Measurements from ENCODE around the gene SRI.
"Not testable (repeated sequence)": the region's sequence is repeated elsewhere in the genome, so short reads cannot be mapped to it uniquely, and the experiment has no call there.

SRI gene

DNA sequence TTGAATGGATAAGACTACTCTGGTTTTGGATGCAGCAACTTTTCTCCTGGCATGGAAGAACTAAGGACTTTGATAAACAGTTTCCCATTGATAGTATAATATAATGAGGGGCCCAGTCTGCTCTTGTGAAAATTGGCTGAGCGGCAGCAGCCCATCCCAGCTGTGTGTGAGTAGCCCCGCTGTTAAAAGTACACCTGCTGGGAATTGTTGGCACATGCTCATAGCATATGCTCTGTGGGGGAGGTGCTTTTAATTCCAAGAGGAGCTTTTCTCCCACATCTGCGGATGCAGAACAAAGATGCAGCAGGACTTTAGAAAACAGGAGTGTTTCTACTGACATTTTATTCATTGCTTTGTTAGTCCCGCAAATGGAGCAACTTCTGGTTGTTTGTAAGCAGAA is 19.0 kb downstream of the SRI start:
- DNase-seq (ENCODE audit: low read depth in 1 of 2, low spot score in 1 of 2): no peak
- TF ChIP-seq JUND (IDR thresholded peaks at IDR 0.05; ENCODE audit: low read depth): no peak
- in situ Hi-C loops (cut with HindIII; ENCODE audit: low pct_unique_long_range_greater_than_20kb, low sequenced_read_pairs): no loop called here

DNA sequence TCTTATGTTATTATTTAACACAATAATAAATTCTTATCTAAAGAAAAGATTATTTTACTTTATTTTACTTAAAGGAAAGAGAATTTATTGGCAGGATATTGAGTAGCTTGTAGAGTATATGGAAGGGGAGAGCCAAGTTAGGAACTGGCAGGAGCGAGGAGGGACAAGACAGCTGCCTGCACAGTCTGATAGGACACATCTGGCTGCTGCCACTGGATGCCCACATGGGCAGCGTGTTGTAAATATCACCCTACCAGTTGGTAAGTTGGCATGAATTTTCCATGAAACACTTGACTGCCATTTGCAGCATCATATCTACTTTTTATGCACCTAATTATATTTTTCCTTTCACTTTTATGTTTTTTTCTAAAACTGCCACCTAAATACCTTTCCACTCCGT is 19.6 kb downstream of the SRI start:
- in situ Hi-C loops (cut with HindIII; ENCODE audit: low pct_unique_long_range_greater_than_20kb, low sequenced_read_pairs): no loop called here
- DNase-seq (ENCODE audit: low read depth in 1 of 2, low spot score in 1 of 2): no peak
- TF ChIP-seq JUND (IDR thresholded peaks at IDR 0.05; ENCODE audit: low read depth): no peak

DNA sequence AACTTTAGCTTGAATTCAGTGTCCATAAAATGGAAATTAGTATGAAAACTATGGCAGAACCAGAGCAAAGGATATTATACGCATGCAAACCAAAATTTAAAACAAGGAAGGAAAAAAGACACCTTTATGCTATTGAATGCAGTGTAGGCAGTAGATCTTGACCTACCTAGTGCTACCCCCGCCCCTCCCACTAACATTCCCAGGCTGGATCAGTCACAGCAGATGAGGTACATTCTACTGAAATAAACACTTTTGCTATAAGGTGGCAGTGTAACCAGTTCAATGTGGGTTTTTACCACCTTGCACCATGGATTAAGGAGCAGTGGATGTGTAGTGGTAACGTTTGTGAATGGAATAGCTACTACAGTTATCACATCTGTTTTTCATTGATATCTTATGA is 27.9 kb downstream of the SRI start:
- in situ Hi-C loops (cut with HindIII; ENCODE audit: low pct_unique_long_range_greater_than_20kb, low sequenced_read_pairs): no loop called here
- no peak for TF ChIP-seq JUND (IDR thresholded peaks at IDR 0.05; ENCODE audit: low read depth)
- no peak for DNase-seq (ENCODE audit: low read depth in 1 of 2, low spot score in 1 of 2)

DNA sequence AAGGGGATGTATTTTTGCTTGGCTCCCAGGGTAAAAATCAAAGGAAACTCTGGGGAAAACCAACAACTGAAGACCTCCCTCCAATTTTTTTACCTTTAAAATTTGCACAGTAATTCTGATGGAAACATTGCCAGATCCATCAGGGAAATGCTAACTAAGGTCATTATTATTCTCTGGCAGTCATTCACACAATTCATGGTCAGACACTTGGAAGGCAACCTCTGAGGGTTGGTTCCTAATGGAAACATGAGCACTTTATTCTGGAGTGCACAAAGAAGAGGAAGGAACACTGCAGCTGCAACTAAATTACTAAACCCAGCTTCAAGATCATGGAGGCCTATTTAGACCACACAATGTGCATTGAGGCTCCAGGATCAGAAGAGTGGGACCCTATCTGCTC is 34.2 kb downstream of the SRI start:
- in situ Hi-C loops (cut with HindIII; ENCODE audit: low pct_unique_long_range_greater_than_20kb, low sequenced_read_pairs): no loop called here
- no peak for TF ChIP-seq JUND (IDR thresholded peaks at IDR 0.05; ENCODE audit: low read depth)
- no peak for DNase-seq (ENCODE audit: low read depth in 1 of 2, low spot score in 1 of 2)

DNA sequence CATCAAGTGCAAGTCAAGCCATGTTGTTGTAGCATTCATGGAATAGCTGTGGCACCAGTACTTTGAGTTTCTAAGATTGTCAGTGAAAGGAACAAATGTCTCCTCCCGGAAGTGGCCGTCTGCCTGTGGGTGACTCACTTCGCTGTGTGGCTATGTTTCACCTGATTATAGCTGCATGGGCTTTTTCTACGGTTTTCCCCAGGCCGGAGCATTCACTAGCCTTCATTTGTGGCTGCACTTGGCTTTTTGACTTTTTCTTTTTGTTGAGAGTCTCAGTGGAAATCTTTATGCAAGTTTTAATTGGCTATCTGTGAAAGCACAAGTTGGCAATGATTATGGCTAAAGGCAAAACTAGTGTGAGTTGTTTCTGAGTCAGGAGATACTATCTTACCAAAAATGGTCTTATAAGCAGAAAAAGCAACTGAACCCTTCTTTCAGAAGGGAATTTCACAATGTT is 35.0 kb downstream of the SRI start:
- in situ Hi-C loops (cut with HindIII; ENCODE audit: low pct_unique_long_range_greater_than_20kb, low sequenced_read_pairs): no loop called here
- no peak for TF ChIP-seq JUND (IDR thresholded peaks at IDR 0.05; ENCODE audit: low read depth)
- DNase-seq (ENCODE audit: low read depth in 1 of 2, low spot score in 1 of 2): no peak

DNA sequence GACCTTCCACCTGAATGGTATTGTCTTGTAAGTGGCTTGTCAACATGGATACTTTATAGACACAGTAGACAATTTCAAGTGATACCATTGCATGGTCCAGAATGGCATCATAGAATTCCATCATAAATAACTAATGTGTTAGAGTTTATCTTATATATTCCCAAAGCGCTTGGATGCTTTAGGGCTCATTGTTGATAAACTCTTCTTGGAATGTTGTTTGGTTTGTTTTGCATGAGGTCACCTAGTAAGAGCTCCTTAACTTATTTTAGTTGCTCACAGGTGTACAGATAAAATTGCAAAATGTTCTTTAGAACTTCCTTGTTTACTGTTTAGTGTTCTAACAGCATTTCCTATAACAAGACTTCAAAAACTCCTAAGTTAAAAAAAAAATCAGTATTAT is 36.8 kb downstream of the SRI start:
- DNase-seq (ENCODE audit: low read depth in 1 of 2, low spot score in 1 of 2): peak in 1 of 2 experiments; percentile 1
- in situ Hi-C loops (cut with HindIII; ENCODE audit: low pct_unique_long_range_greater_than_20kb, low sequenced_read_pairs): no loop called here
- no peak for TF ChIP-seq JUND (IDR thresholded peaks at IDR 0.05; ENCODE audit: low read depth)

DNA sequence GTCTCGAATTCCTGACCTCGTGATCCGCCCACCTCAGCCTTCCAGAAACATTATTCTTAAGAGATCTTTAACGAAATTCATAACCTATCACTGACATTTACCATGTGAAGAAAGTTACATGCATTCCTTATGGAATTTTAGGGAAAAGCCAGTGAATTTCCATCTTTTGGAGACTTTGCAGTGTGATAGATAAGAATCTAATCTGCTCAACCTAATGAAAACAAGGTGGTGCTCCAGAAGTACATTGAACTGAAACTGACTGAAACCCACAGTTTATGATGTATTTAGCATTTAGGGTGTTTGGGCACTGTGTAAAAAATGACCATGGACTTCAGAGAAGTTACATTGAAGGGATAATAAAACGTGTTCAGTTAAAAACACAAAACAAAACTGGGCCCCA is 43.6 kb downstream of the SRI start:
- in situ Hi-C loops (cut with HindIII; ENCODE audit: low pct_unique_long_range_greater_than_20kb, low sequenced_read_pairs): no loop called here
- TF ChIP-seq JUND (IDR thresholded peaks at IDR 0.05; ENCODE audit: low read depth): no peak

DNA sequence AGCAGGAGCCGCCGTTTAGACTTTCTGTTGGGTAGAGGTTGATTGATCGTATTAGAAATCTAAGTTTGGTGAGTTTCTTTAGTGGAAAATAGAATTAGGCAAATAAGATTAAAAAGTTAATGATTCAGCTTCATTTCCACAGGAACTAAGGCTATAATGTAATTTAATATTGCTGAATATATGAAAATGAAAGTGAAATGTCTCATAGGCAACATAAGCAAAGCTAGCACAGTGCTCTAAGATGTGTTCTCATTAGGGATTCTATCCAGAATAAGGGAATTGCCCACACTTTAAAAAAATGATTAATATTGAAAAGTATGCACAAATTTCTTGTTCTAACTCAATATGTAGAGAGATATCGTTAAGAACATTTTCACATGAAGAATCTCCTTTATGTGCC is 47.0 kb downstream of the SRI start:
- in situ Hi-C loops (cut with HindIII; ENCODE audit: low pct_unique_long_range_greater_than_20kb, low sequenced_read_pairs): no loop called here
- DNase-seq (ENCODE audit: low read depth in 1 of 2, low spot score in 1 of 2): no peak
- TF ChIP-seq JUND (IDR thresholded peaks at IDR 0.05; ENCODE audit: low read depth): no peak

More for the DNA sequence above, 43.6 kb downstream of the SRI start:
- DNase-seq (ENCODE audit: low read depth in 1 of 2, low spot score in 1 of 2): no peak

DNA sequence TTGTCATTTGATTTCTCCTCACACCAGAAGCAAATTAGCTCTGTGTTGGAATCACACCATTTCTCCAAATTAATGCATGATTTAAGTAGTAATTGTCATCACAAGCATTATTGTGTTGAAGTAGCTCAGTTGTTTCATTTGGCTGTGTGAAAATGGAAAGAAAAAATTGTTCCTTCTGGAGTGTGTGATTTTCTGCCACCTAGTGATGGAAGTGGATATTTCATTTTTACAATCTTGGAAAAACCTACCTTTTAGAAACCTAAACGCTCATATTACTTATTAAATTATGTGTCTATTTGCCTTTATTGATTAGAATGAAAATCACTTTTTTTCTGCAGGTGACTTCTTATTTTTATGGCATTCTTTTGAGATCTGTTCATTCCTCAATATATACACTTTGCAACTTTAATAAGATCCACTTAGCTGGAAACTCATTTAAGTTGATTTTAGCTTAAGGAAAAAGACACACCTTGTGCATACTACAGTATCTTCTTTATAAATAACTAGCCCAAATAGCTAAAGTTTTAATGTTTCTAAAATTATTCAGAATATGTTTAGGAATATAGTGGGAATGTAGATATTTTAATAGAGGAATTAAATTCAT is 50.0 kb downstream of the SRI start:
- TF ChIP-seq JUND (IDR thresholded peaks at IDR 0.05; ENCODE audit: low read depth): no peak
- peak; percentile 1 to 30 for DNase-seq (ENCODE audit: low read depth in 1 of 2, low spot score in 1 of 2)

DNA sequence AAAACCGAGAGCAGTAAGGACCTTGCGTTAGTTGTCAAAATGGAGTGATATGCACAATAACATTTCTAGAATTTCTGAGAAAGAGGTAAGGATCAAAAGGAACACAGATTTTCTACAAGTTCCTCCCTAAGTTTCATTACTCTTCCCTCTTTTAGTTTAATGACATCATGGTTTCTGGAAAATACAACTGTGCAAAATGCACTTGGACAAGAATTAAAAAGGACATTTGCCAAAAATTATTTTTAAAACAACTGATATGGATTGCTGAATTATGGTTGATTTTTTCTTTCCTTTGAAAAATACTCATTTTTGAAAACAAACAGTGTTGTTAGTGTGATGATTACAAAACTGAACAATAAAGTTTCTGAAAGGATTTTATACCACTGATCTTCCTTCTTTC is 52.1 kb downstream of the SRI start:
- in situ Hi-C loops (cut with HindIII; ENCODE audit: low pct_unique_long_range_greater_than_20kb, low sequenced_read_pairs): no loop called here
- no peak for DNase-seq (ENCODE audit: low read depth in 1 of 2, low spot score in 1 of 2)
- no peak for TF ChIP-seq JUND (IDR thresholded peaks at IDR 0.05; ENCODE audit: low read depth)

More for the DNA sequence above, 50.0 kb downstream of the SRI start:
- in situ Hi-C loops (cut with HindIII; ENCODE audit: low pct_unique_long_range_greater_than_20kb, low sequenced_read_pairs): no loop called here

DNA sequence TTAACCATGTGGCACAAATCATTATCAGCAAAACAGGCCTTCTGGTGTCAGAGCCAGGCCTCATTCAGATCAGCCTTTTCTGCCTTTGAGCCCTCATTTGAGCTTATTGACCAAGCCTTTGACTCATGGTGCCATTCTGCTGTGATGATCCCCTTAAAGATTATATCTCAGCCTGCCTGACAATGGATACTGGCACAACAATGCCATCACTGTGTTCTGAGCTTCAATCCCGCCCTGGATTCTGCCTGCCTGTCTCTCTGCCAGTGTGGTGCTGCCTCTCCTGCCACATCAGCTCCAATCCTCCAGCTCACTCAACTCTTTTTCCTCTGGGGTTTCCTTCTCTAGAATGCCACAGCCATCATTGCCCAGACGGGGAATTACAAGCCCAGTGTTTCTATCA is 52.6 kb downstream of the SRI start:
- no peak for TF ChIP-seq JUND (IDR thresholded peaks at IDR 0.05; ENCODE audit: low read depth)
- no peak for DNase-seq (ENCODE audit: low read depth in 1 of 2, low spot score in 1 of 2)

DNA sequence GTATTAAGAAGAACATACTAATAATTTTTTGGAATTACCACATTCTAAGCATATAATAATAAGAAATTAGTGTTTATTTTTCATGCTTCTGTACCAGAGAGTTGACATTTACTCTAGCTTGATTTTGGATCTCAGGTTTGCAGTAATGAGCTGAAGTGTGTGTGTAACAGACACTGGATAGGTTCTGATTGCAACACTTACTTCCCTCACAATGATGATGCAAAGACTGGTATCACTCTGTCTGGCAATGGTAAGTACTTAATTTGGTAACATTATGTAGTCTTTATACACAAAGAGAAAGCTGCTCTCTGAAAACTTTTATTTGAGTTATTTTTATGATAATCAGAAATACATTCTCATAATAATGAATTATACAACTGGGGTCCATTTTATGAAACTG is 54.1 kb downstream of the SRI start:
- no peak for TF ChIP-seq JUND (IDR thresholded peaks at IDR 0.05; ENCODE audit: low read depth)
- no peak for DNase-seq (ENCODE audit: low read depth in 1 of 2, low spot score in 1 of 2)
- in situ Hi-C loops (cut with HindIII; ENCODE audit: low pct_unique_long_range_greater_than_20kb, low sequenced_read_pairs): no loop called here

More for the DNA sequence above, 52.6 kb downstream of the SRI start:
- in situ Hi-C loops (cut with HindIII; ENCODE audit: low pct_unique_long_range_greater_than_20kb, low sequenced_read_pairs): no loop called here

DNA sequence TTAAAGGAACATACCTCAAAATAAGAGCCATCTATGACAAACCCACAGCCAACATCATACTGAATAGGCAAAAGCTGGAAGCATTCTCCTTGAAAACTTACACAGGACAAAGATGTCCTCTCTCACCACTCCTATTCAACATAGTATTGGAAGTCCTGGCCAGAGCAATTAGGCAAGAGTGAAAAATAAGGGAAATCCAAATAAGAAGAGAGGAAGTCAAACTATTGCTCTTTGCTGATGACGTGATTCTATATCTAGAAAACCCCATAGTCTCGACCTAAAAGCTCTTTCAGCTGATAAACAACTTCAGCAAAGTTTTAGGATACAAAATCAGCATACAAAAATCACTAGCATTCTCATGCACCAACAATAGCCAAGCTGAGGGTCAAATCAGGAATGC is 60.1 kb downstream of the SRI start:
- DNase-seq (ENCODE audit: low read depth in 1 of 2, low spot score in 1 of 2); in situ Hi-C loops (cut with HindIII; ENCODE audit: low pct_unique_long_range_greater_than_20kb, low sequenced_read_pairs): not testable (repeated sequence)

DNA sequence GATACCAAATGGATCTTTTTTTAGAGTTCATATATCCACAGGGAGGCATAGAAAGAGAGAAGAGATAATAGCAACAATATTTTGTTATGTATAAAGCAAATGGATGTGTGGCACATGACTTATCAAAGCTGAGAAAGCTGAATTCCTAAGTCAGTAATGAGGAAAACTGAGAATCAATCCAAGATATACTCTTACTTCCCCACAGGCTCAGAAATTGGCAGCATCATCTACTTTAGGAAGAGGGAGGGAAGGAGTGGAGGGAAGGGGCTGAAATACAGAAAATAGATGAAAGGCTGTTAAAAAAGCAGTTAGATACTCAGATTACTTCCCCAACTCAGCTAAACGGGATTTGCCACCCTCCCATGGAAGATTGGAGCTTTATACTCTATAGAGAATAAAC is 63.5 kb downstream of the SRI start:
- in situ Hi-C loops (cut with HindIII; ENCODE audit: low pct_unique_long_range_greater_than_20kb, low sequenced_read_pairs): no loop called here
- TF ChIP-seq JUND (IDR thresholded peaks at IDR 0.05; ENCODE audit: low read depth): no peak
- no peak for DNase-seq (ENCODE audit: low read depth in 1 of 2, low spot score in 1 of 2)
